ENCODE measurements around the gene TECPR1.

- TF ChIP-seq, protein P1, sequence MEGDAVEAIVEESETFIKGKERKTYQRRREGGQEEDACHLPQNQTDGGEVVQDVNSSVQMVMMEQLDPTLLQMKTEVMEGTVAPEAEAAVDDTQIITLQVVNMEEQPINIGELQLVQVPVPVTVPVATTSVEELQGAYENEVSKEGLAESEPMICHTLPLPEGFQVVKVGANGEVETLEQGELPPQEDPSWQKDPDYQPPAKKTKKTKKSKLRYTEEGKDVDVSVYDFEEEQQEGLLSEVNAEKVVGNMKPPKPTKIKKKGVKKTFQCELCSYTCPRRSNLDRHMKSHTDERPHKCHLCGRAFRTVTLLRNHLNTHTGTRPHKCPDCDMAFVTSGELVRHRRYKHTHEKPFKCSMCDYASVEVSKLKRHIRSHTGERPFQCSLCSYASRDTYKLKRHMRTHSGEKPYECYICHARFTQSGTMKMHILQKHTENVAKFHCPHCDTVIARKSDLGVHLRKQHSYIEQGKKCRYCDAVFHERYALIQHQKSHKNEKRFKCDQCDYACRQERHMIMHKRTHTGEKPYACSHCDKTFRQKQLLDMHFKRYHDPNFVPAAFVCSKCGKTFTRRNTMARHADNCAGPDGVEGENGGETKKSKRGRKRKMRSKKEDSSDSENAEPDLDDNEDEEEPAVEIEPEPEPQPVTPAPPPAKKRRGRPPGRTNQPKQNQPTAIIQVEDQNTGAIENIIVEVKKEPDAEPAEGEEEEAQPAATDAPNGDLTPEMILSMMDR (IDR thresholded peaks at IDR 0.05): no peak
- no peak for TF ChIP-seq POLR2A (IDR thresholded peaks at IDR 0.05)
Measured at GRCh38 chr7:98234429-98235147, 17.4 kb downstream of the TECPR1 start.

All from lower leg skin (tissue), 3 donors.